ENCODE data around the gene ARMC5.

The ARMC5 gene

GRCh38 chr16:31505483-31505882 is 46.2 kb downstream of the ARMC5 start:
- no peak overlapping the region for H3K4me3 ChIP-seq (ENCODE audit: low read length)
- no peak overlapping the region for H3K27ac ChIP-seq (ENCODE audit: low read depth, low read length)
- H3K27me3 ChIP-seq (ENCODE audit: control insufficient read depth, low read length), result no peaks in the 10 kb centered on the region
- H3K4me2 ChIP-seq (ENCODE audit: low read length), result no peak overlapping the region; the same call in 1 of the 2 replicates
- H4K20me1 ChIP-seq (ENCODE audit: control insufficient read depth, insufficient read depth, low read depth, low read length), result peaks cover 5% of the 10 kb centered on the region; the same call in 1 of the 2 replicates
- H3K36me3 ChIP-seq (ENCODE audit: control insufficient read depth, low read length), result peaks cover 6% of the 10 kb centered on the region; the same call in 1 of the 2 replicates
- TF ChIP-seq EZH2phosphoT487 (IDR thresholded peaks at IDR 0.05; ENCODE audit: borderline replicate concordance, low read length) (no peak), CTCF (IDR thresholded peaks at IDR 0.05; ENCODE audit: low read depth, low read length, poor library complexity, severe bottlenecking) (no peak)
- no peaks in the 10 kb centered on the region for H3K9me2 ChIP-seq (replicated peaks; ENCODE audit: control insufficient read depth, low read length)
- peaks cover 33% of the 10 kb centered on the region for H3K4me1 ChIP-seq (ENCODE audit: control insufficient read depth, low read length)
- H3K9me3 ChIP-seq (ENCODE audit: control insufficient read depth, insufficient read depth, low read length), result no peaks in the 10 kb centered on the region
- peaks cover 7% of the 10 kb centered on the region for H3F3A ChIP-seq (ENCODE audit: control insufficient read depth, insufficient read depth)
- H3K79me2 ChIP-seq (ENCODE audit: control insufficient read depth, low read length), result peaks cover 20% of the 10 kb centered on the region

- Histone ChIP-seq H3K4me2 (ENCODE audit: low read length) (peak overlapping the region; percentile 85), H3K4me3 (ENCODE audit: low read length) (peak overlapping the region; percentile 96), H3K27ac (ENCODE audit: low read depth, low read length) (no peak overlapping the region), H4K20me1 (ENCODE audit: control insufficient read depth, insufficient read depth, low read depth, low read length) (peaks cover 5% of the 10 kb centered on the region; the same call in 1 of the 2 replicates), H3F3A (ENCODE audit: control insufficient read depth, insufficient read depth) (peaks cover 7% of the 10 kb centered on the region), H3K79me2 (ENCODE audit: control insufficient read depth, low read length) (peaks cover 20% of the 10 kb centered on the region), H3K9me3 (ENCODE audit: control insufficient read depth, insufficient read depth, low read length) (peaks cover 5% of the 10 kb centered on the region), H3K36me3 (ENCODE audit: control insufficient read depth, low read length) (peaks cover 6% of the 10 kb centered on the region; the same call in 1 of the 2 replicates), H3K4me1 (ENCODE audit: control insufficient read depth, low read length) (peaks cover 33% of the 10 kb centered on the region), H3K9me2 (replicated peaks; ENCODE audit: control insufficient read depth, low read length) (no peaks in the 10 kb centered on the region), H3K27me3 (ENCODE audit: control insufficient read depth, low read length) (no peaks in the 10 kb centered on the region)
- TF ChIP-seq CTCF (IDR thresholded peaks at IDR 0.05; ENCODE audit: low read depth, low read length, poor library complexity, severe bottlenecking), result no peak
- TF ChIP-seq EZH2phosphoT487 (IDR thresholded peaks at IDR 0.05; ENCODE audit: borderline replicate concordance, low read length), result no peak
These were observed 48.3 kb downstream of the ARMC5 start for GRCh38 chr16:31507617-31507928.

GRCh38 chr16:31507929-31508705 is 48.8 kb downstream of the ARMC5 start, which contains the start of gene RUSF1:
Gene RUSF1 (minus strand): TSS chr16:31508391. CDS start chr16:31508373, 18 bp downstream.
- Histone ChIP-seq H3K27ac (ENCODE audit: low read depth, low read length) (peak within 1 kb of the TSS; percentile 7; the same call in 1 of the 2 replicates), H3K79me2 (ENCODE audit: control insufficient read depth, low read length) (peaks cover 20% of the 10 kb centered on the region), H3F3A (ENCODE audit: control insufficient read depth, insufficient read depth) (peaks cover 7% of the 10 kb centered on the region), H4K20me1 (ENCODE audit: control insufficient read depth, insufficient read depth, low read depth, low read length) (peaks cover 2% of the 10 kb centered on the region; the same call in 1 of the 2 replicates), H3K4me1 (ENCODE audit: control insufficient read depth, low read length) (peaks cover 33% of the 10 kb centered on the region), H3K27me3 (ENCODE audit: control insufficient read depth, low read length) (no peaks in the 10 kb centered on the region), H3K4me3 (ENCODE audit: low read length) (peak within 1 kb of the TSS; percentile 96), H3K4me2 (ENCODE audit: low read length) (peak within 1 kb of the TSS; percentile 85), H3K9me3 (ENCODE audit: control insufficient read depth, insufficient read depth, low read length) (peaks cover 9% of the 10 kb centered on the region), H3K9me2 (replicated peaks; ENCODE audit: control insufficient read depth, low read length) (no peaks in the 10 kb centered on the region), H3K36me3 (ENCODE audit: control insufficient read depth, low read length) (peaks cover 6% of the 10 kb centered on the region; the same call in 1 of the 2 replicates)
- TF ChIP-seq CTCF (IDR thresholded peaks at IDR 0.05; ENCODE audit: low read depth, low read length, poor library complexity, severe bottlenecking) (no peak), EZH2phosphoT487 (IDR thresholded peaks at IDR 0.05; ENCODE audit: borderline replicate concordance, low read length) (no peak)
